GM10266 (cell line): ENCODE data around the gene TNFAIP2.
"Not testable (repeated sequence)": the region's sequence is repeated elsewhere in the genome, so short reads cannot be mapped to it uniquely, and the experiment has no call there.

Source experiments
- DNase-seq: peaks from one replicate; pipeline ENCODE4 v3.0.0; 2012; ENCODE audit errors: extremely low spot score
- CTCF ChIP-seq: IDR thresholded peaks from 2 replicates; pipeline ENCODE4 v1.5.1; 2012; ENCODE audit warnings: mild to moderate bottlenecking, low read depth; ENCODE audit not compliant: control insufficient read depth, insufficient read depth; ENCODE audit errors: missing control alignments

Gene TNFAIP2

DNA sequence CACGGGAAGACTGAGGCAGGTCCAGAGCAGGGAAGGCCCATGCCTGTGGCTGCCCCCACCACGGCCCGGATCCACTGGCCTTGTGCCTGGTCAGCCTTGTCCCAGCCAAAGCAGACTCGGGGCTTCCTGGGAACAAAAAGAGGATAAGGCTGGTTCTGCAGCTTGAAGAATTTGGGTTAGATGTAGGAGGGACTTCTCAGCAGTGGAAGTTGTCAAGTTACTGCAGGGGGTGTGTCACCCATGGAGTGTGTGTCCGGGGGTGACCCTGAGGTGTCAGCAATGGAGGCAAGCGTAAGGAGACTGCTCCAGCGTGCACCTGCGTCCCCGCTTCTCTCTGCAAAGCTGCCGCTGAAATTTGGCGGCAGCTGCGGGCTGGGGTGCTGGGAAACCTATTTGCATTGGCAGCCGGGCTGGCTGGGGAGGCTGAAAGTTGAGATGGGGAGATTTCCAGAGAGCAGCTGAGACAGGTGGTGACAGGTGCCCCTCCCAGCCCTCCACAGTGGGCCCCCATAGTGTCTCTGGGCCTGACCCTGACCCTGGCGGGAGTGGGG is 12.5 kb upstream of the TNFAIP2 start:
- TF ChIP-seq CTCF = no peak
- no peak for DNase-seq

DNA sequence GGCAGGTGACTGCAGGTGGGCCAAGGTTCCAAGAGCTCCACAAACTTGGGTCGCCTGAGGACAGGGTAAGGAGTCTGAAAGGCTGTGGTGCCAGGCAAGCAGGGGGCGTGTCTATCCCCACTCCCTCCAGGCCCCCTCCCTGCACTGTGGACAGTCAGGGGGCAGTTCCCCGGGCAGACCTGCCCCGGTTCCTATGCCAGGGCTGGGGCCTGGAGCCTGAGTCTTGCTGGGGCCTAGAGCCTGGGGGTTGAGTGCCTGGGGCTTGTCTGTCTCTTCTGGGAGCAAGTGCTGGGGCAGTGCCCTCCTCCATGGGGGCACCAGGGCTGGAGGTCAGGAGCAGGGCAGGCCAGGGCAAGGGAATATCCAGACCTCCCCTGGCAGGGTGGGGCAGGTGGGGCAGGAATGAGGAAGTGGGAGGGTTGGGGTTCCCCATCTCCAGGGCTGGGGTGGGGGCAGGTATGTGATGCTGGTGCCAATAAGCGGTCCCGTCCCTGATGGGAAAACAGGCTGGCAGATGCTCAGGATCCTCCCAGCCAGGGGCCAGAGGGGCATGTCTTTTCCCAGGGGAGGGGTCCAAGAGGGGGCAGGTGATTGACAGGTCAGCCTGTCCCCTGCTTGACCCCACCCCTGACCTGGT is 11.9 kb upstream of the TNFAIP2 start:
- TF ChIP-seq CTCF = no peak
- no peak for DNase-seq

- no peak for TF ChIP-seq CTCF
- no peak for DNase-seq
These were observed 10.6 kb upstream of the TNFAIP2 start for GRCh38 chr14:103112400-103113243.

GRCh38 chr14:103113303-103113702 is 10.0 kb upstream of the TNFAIP2 start:
- no peak for TF ChIP-seq CTCF
- DNase-seq = no peak

- TF ChIP-seq CTCF = no peak
- DNase-seq = no peak
These were observed 9.5 kb upstream of the TNFAIP2 start for GRCh38 chr14:103113774-103114173.

DNA sequence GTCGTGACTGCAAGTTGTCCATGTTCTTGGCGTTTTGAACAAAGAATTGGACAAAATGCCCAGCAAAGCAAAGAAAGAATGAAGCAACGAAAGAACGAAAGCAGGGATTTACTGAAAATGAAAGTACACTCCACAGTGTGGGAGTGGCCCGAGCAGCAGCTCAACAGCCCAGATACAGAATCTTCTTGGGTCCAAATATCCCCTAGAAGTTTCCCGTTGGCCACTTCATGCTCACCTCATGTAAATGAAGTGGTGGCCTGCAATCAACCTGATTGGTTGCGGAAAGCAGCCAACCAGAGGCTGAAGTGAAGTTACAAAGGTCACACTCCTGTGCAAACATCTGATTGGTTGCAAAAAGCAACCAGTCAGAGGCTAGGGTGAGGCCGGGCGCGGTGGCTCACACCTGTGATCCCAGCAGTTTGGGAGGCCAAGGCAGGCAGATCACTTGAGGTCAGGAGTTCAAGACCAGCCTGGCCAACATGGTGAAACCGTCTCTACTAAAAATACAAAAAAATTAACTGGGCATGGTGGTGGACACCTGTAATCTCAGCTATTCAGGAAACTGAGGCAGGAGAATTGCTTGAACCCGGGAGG is 8.1 kb upstream of the TNFAIP2 start:
- DNase-seq = not testable (repeated sequence)

- TF ChIP-seq CTCF = no peak
- DNase-seq = no peak
These were observed 7.3 kb upstream of the TNFAIP2 start for GRCh38 chr14:103115845-103116572.
